Right lobe of liver (tissue), 6 donors: ENCODE measurements around the gene IQCN. TPM values are rescaled to one million over a fixed set of nuclear protein-coding genes. Genes with fewer than 3 reads are reported as not detected.
A peak's percentile ranks its signal among the peaks of the same experiment; 100 is the strongest.

Experiments
- ATAC-seq, 4 donors: fragments of 200-7000 bp; cut with Tn5 transposase; one replicate each; pipeline ENCODE4 v1.9.1; 2020; ENCODE audit warnings: mild to moderate bottlenecking in 4 of 4, moderate library complexity in 4 of 4
- DNase-seq, 3 donors: peaks; one replicate each; pipeline ENCODE4 v3.0.0-alpha.2; 2020
- H3K27ac ChIP-seq, 3 donors: fragments of 200-600 bp; one replicate each; pipeline ENCODE4 v1.8.0; 2022
- H3K27me3 ChIP-seq, 2 donors: fragments of 200-600 bp; one replicate each; pipeline ENCODE4 v1.8.0; 2022
- H3K36me3 ChIP-seq, 4 donors: fragments of 200-600 bp; sonication (generic) in 1 of 4; one replicate each; pipeline versions ENCODE4 v1.5.1 to v1.8.0; 2017 to 2022; ENCODE audit warnings: control low read depth in 1 of 4
- H3K4me1 ChIP-seq, 4 donors: fragments of 200-600 bp; sonication (generic) in 1 of 4; one replicate each; pipeline versions ENCODE4 v1.5.1 to v1.8.0; 2017 to 2022; ENCODE audit warnings: control low read depth in 1 of 4
- H3K4me3 ChIP-seq, 3 donors: fragments of 200-600 bp; one replicate each; pipeline ENCODE4 v1.8.0; 2022
- H3K9me3 ChIP-seq, 4 donors: fragments of 200-600 bp; sonication (generic) in 1 of 4; one replicate each; pipeline versions ENCODE4 v1.5.1 to v1.8.0; 2017 to 2022; ENCODE audit warnings: control low read depth in 1 of 4
- POLR2A ChIP-seq: fragments of 450-650 bp; IDR thresholded peaks from one replicate; pipeline ENCODE4 v1.6.1; 2017; ENCODE audit warnings: antibody characterized with exemption, mild to moderate bottlenecking
- WGBS: methylation state at CpG from one replicate; pipeline ENCODE4 v1.1.6; 2018; ENCODE audit warnings: low coverage, low lambda C conversion rate; ENCODE audit not compliant: insufficient coverage; ENCODE audit errors: missing lambda C conversion rate; 5-methylcytosine and 5-hydroxymethylcytosine counted together
- intact Hi-C, 2 donors: fragments of 100-400 bp; cut with DNase I; formaldehyde crosslinking; loops; one replicate each; pipeline versions ENCODE4 v1.11.2 to v1.14.1; 2022
- total RNA-seq, 6 experiments: library from RNA; depleted of rRNA in 2 of 6; stranded (reverse); fragments of >200 nt in 2 of 6; fragmentation: NEBNext Ultra II Directional in 3 of 6; extraction: Animal tissue kit (Norgen Biotek cat#: 25700) in 3 of 6; gene quantifications; one replicate each; pipeline versions ENCODE4 v1.1.0 to v1.2.4, GENCODE V29; 2016 to 2023
- TF ChIP-seq, protein P1 (sequence below), 4 donors: fragments of 200-600 bp in 3 of 4; fragments of 450-650 bp in 1 of 4; IDR thresholded peaks; one replicate each; pipeline versions ENCODE4 v1.5.1 to v1.8.0; 2016 to 2022; ENCODE audit warnings: antibody characterized with exemption in 4 of 4, mild to moderate bottlenecking in 2 of 4
- donor health status: DM: no; HTN: yes; CAD: no.
- donor health status: DM: no; HTN: no; CAD: no.
- donor health status: DM: no; HTN: no; CAD: no.
- donor health status: DM: no; HTN: yes; CAD: no.
- donor health status: DM: no; HTN: yes; CAD: no.

The IQCN gene
- total RNA-seq, 6 experiments from 2014 or later = 0.82 to 5.3 (median 2.5) TPM

DNA sequence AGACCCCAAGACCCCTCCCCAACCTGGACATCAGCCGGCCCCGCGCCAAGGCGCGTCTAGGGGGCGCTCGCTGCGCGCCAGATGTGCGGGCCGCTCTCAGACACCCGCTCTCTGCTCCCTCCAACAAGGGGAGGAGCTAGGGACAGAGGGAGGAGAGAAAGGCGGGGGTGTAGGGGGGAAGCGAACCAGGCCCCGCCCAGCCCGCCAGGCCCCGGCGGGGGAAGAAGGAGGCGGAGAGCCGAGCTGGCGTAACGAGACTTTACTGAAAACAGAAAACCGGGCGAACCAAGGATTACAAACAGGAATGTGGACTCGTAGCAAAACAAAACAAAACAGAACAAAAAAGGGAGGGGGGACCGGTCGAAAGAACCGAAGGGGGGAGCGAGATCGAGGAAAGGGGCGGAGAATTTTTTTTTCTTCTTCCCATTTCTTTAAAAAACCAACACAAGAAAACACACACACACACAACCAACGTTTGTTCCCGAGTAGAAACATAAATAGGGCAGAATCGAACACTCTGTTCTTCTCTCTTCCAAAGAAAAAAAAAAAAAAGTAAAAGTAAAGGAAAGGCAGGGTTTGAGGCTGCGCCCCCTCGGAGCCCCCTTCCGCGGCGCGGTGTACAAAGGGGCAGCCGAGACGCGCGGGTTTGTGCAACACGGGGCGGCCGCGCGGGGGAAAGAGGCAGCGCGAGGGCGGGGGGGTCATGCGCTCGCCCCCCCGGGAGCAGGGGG lies 5.4 kb upstream of the IQCN start:
- Histone ChIP-seq H3K27me3 (no peaks in the 10 kb centered on the region), H3K9me3 (no peaks in the 10 kb centered on the region), H3K27ac (peak overlapping the region; percentile 100), H3K36me3 (peaks cover 0 to 8% (median 0%) of the 10 kb centered on the region in 4 donors), H3K4me3 (peak overlapping the region; percentile 82 to 93 (median 93)), H3K4me1 (peaks cover 0 to 51% (median 26%) of the 10 kb centered on the region in 4 donors)
- under 1% methylated on average over 48 of the region's 55 CpGs for WGBS
- intact Hi-C loops = loop anchor here (5.0 to 10.0 kb wide), 2 partner anchors 43 to 135 kb away; partner anchors contain the start of genes LSM4 (in 1 of the 2) and SSBP4 (in 1 of the 2)
- peak; percentile 86 for TF ChIP-seq POLR2A
- TF ChIP-seq, protein P1, sequence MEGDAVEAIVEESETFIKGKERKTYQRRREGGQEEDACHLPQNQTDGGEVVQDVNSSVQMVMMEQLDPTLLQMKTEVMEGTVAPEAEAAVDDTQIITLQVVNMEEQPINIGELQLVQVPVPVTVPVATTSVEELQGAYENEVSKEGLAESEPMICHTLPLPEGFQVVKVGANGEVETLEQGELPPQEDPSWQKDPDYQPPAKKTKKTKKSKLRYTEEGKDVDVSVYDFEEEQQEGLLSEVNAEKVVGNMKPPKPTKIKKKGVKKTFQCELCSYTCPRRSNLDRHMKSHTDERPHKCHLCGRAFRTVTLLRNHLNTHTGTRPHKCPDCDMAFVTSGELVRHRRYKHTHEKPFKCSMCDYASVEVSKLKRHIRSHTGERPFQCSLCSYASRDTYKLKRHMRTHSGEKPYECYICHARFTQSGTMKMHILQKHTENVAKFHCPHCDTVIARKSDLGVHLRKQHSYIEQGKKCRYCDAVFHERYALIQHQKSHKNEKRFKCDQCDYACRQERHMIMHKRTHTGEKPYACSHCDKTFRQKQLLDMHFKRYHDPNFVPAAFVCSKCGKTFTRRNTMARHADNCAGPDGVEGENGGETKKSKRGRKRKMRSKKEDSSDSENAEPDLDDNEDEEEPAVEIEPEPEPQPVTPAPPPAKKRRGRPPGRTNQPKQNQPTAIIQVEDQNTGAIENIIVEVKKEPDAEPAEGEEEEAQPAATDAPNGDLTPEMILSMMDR (IDR thresholded peaks at IDR 0.05) = peak; percentile 82 to 90 (median 85)
- DNase-seq (peak; percentile 92 to 95 (median 94)), ATAC-seq (peak; percentile 66 to 79 (median 68))

DNA sequence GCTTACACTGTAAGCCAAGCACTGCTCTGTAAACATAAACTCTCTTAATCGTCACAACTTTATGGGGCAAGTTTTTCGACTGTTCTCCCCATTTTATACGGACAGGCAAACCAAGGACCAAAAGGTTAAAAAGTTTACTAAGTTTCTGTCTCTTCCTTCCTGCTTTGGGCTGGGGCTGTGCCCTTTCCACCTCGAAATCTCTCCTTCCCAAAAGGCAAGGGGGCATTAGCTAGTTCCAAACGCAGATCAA lies 4.9 kb upstream of the IQCN start:
- Histone ChIP-seq H3K27me3 (no peaks in the 10 kb centered on the region), H3K36me3 (peaks cover 0 to 8% (median 0%) of the 10 kb centered on the region in 4 donors), H3K4me1 (peaks cover 0 to 56% (median 27%) of the 10 kb centered on the region in 4 donors), H3K27ac (peak overlapping the region; percentile 100), H3K9me3 (no peaks in the 10 kb centered on the region), H3K4me3 (peak overlapping the region; percentile 82 to 93 (median 93))
- ATAC-seq = no peak
- TF ChIP-seq POLR2A = no peak
- TF ChIP-seq, protein P1 (IDR thresholded peaks at IDR 0.05) = no peak
- no peak for DNase-seq
- intact Hi-C loops = loop anchor here (5.0 to 10.0 kb wide), 2 partner anchors 43 to 136 kb away; partner anchors contain the start of genes LSM4 (in 1 of the 2) and SSBP4 (in 1 of the 2)
- 0% methylated on average over 5 of the region's 5 CpGs for WGBS

DNA sequence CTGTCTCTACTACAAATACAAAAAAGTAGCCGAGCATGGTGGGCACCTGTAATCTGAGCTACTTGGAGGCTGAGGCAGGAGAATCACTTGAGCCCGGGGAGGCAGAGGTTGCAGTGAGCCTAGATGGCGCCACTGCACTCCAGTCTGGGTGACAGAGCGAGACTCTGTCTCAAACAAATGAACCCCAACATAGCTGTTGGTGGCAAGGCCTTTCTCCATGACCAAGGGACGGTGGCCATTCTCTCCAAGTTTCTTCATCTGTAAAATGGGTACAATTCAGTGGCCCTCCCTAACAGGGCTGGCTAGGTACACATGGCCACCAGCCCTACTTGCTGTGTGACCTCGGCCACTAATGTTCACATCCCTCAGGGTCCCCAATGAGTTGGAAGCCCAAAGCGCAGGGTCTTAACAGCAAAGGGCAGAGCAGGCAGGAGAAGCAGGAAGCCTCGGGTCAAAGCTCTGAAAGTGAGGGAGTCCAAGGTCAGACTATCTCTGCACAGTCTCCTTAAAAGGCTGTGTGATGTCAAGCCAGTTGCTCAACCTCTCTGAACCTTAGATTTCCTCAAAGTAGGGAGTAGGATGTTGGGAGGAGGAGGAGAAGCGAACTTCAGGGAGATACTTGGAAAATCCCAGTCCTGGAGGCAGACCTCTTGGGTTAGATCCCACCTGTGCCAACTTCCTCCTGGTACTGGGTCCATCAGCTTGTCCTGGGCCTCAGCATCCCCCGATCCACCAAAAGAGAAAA lies 4.4 kb upstream of the IQCN start:
- H3K27ac ChIP-seq = peak overlapping the region; percentile 100

DNA sequence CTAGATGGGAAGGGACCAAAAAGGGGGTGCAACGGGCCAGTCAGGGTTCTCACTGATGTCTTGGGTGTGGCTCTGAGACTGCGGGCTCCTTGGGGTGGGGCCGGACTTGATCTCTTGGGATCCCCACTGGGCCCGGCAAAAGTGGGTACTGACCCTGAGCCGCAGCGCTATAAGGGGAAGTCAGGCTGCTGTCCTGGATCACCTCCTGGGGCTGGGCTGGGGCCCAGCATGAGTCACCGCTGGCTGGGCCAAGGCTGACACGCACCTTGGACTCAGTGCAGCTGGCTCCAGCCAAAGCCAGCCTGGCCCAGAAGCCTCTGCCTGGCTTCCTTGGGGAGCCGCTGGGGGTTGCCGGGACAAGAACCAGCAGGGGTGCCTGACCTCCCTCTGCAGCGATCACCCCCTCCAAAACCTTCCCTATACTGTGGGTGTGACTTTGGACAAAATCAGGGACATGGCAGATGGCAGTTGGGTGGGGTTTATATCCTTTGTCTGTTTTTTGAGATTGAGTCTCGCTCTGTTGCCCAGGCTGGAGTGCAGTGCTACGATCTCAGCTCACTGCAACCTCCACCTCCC lies 617 bp upstream of the IQCN start:
- peaks cover 0 to 53% (median 23%) of the 10 kb centered on the region in 4 donors for H3K4me1 ChIP-seq
- intact Hi-C loops = loop anchor here (5.0 to 10.0 kb wide), 2 partner anchors 47 to 140 kb away; partner anchors contain the start of genes LSM4 (in 1 of the 2) and SSBP4 (in 1 of the 2)
- peaks cover 0 to 8% (median 0%) of the 10 kb centered on the region in 4 donors for H3K36me3 ChIP-seq
- DNase-seq = peak; percentile 89 to 94 (median 93)
- no peaks in the 10 kb centered on the region for H3K27me3 ChIP-seq
- 5% methylated on average over 4 of the region's 13 CpGs for WGBS
- ATAC-seq = peak; percentile 78 to 89 (median 80)
- H3K4me3 ChIP-seq = peak overlapping the region in 2 of 3 donors; percentile 2 to 10
- no peak for TF ChIP-seq POLR2A
- TF ChIP-seq, protein P1 (IDR thresholded peaks at IDR 0.05) = no peak
- no peaks in the 10 kb centered on the region for H3K9me3 ChIP-seq
- H3K27ac ChIP-seq = peak overlapping the region; percentile 70 to 91 (median 82)

More for the DNA sequence above, 4.4 kb upstream of the IQCN start:
- intact Hi-C loops = loop anchor here (5.0 to 10.0 kb wide), 2 partner anchors 44 to 136 kb away; partner anchors contain the start of genes LSM4 (in 1 of the 2) and SSBP4 (in 1 of the 2)
- DNase-seq (no peak), ATAC-seq (no peak)
- 57% methylated on average over 8 of the region's 10 CpGs for WGBS
- Histone ChIP-seq H3K4me1 (peaks cover 0 to 60% (median 27%) of the 10 kb centered on the region in 4 donors), H3K27me3 (no peaks in the 10 kb centered on the region), H3K36me3 (peaks cover 0 to 8% (median 0%) of the 10 kb centered on the region in 4 donors), H3K4me3 (peak overlapping the region; percentile 82 to 93 (median 93)), H3K9me3 (no peaks in the 10 kb centered on the region)
- TF ChIP-seq POLR2A = no peak
- TF ChIP-seq, protein P1 (IDR thresholded peaks at IDR 0.05) = peak in 1 of 4 donors; percentile 32
